IMR-90 (cell line): ENCODE data around the gene METTL27. TPM values are rescaled to one million over a fixed set of nuclear protein-coding genes. Genes with fewer than 3 reads are reported as not detected.

ENCODE experiments used
- ATAC-seq: fragments of 200-7000 bp; cut with Tn5 transposase; 2 replicates; pipeline ENCODE4 v1.9.1; 2020; ENCODE audit warnings: low read depth, mild to moderate bottlenecking, moderate library complexity
- BruUV-seq: library from RNA; stranded (reverse); fragments of 400-500 nt; replicated peaks from 2 replicates; lab custom pipeline; 2021; lab: Mats Ljungman, UMichigan
- CTCF ChIA-PET: fragments of 300-600 bp; formaldehyde crosslinking; extraction: SDS; loops from one replicate; lab custom pipeline; 2021; ENCODE audit warnings: antibody characterized with exemption; lab: Yijun Ruan, JAX
- POLR2A ChIA-PET: fragments of 300-600 bp; sonication (Branson Sonifier 250); formaldehyde crosslinking; loops from one replicate; lab custom pipeline; 2022; ENCODE audit warnings: antibody characterized with exemption; ENCODE audit not compliant: unreplicated experiment; lab: Charles Lee
- DNase-seq: peaks from one replicate; pipeline ENCODE4 v3.0.0; 2013
- H2AFZ ChIP-seq: replicated peaks from 2 replicates; pipeline ENCODE3; 2013; ENCODE audit warnings: low read length, mild to moderate bottlenecking; ENCODE audit not compliant: poor library complexity
- H2AK5ac ChIP-seq: 2 replicates; pipeline ENCODE4 v1.6.1; 2013; ENCODE audit warnings: low read depth, low read length, inconsistent platforms
- H2AK9ac ChIP-seq: replicated peaks from 2 replicates; pipeline ENCODE3; 2013; ENCODE audit warnings: mild to moderate bottlenecking, low read depth, low read length, moderate library complexity; ENCODE audit not compliant: poor library complexity
- H2BK120ac ChIP-seq: 2 replicates; pipeline ENCODE4 v1.6.1; 2013; ENCODE audit warnings: low read depth, low read length, inconsistent platforms
- H2BK15ac ChIP-seq: 3 replicates; pipeline ENCODE4 v1.6.1; 2013; ENCODE audit warnings: low read depth, low read length, inconsistent platforms
- H2BK20ac ChIP-seq: 2 replicates; pipeline ENCODE4 v1.6.1; 2013; ENCODE audit warnings: low read depth, mild to moderate bottlenecking, inconsistent platforms, low read length, moderate library complexity
- H2BK5ac ChIP-seq: 2 replicates; pipeline ENCODE4 v1.6.1; 2013; ENCODE audit warnings: mild to moderate bottlenecking, low read depth, low read length, inconsistent platforms; ENCODE audit not compliant: poor library complexity, severe bottlenecking
- H3K14ac ChIP-seq: replicated peaks from 2 replicates; pipeline ENCODE4 v1.6.1; 2013; ENCODE audit warnings: low read depth, low read length, inconsistent platforms
- H3K18ac ChIP-seq: 2 replicates; pipeline ENCODE4 v1.6.1; 2013; ENCODE audit warnings: low read depth, low read length, control low read depth
- H3K23ac ChIP-seq: 2 replicates; pipeline ENCODE4 v1.6.1; 2013; ENCODE audit warnings: low read depth, low read length, inconsistent platforms
- H3K27ac ChIP-seq: 2 replicates; pipeline ENCODE4 v1.5.1; 2013; ENCODE audit warnings: mild to moderate bottlenecking, control low read depth, low read length; ENCODE audit not compliant: insufficient read depth
- H3K27me3 ChIP-seq: 2 replicates; pipeline ENCODE4 v1.6.1; 2013; ENCODE audit warnings: low read length; ENCODE audit not compliant: control insufficient read depth, insufficient read depth
- H3K36me3 ChIP-seq: 2 replicates; pipeline ENCODE4 v1.6.1; 2013; ENCODE audit warnings: low read length, mixed read lengths; ENCODE audit not compliant: control insufficient read depth, insufficient read depth
- H3K4ac ChIP-seq: 2 replicates; pipeline ENCODE4 v1.6.1; 2013; ENCODE audit warnings: low read depth, low read length, inconsistent platforms
- H3K4me1 ChIP-seq: 2 replicates; pipeline ENCODE4 v1.6.1; 2013; ENCODE audit warnings: low read length, mixed read lengths; ENCODE audit not compliant: control insufficient read depth, insufficient read depth
- H3K4me2 ChIP-seq: 2 replicates; pipeline ENCODE4 v1.6.1; 2013; ENCODE audit warnings: low read depth, mild to moderate bottlenecking, control low read depth, low read length, moderate library complexity
- H3K4me3 ChIP-seq: 2 replicates; pipeline ENCODE4 v1.5.1; 2013; ENCODE audit warnings: low read depth, mild to moderate bottlenecking, control low read depth, low read length, moderate library complexity; ENCODE audit not compliant: insufficient read depth
- H3K56ac ChIP-seq: 2 replicates; pipeline ENCODE4 v1.6.1; 2013; ENCODE audit warnings: low read length, inconsistent platforms; ENCODE audit not compliant: insufficient read depth; ENCODE audit errors: extremely low read depth
- H3K79me1 ChIP-seq, 2 experiments: 2 replicates each; pipeline ENCODE4 v1.6.1; 2013; ENCODE audit warnings: low read length in 2 of 2, inconsistent platforms in 1 of 2, low read depth in 1 of 2
- H3K9ac ChIP-seq: 2 replicates; pipeline ENCODE4 v1.6.1; 2013; ENCODE audit warnings: low read depth, low read length, control low read depth
- H3K9me1 ChIP-seq: 2 replicates; pipeline ENCODE4 v1.6.1; 2013; ENCODE audit warnings: low read length, inconsistent platforms; ENCODE audit not compliant: insufficient read depth
- H3K9me3 ChIP-seq: 2 replicates; pipeline ENCODE4 v1.6.1; 2013; ENCODE audit warnings: low read length; ENCODE audit not compliant: control insufficient read depth, insufficient read depth
- H4K20me1 ChIP-seq: 2 replicates; pipeline ENCODE4 v1.6.1; 2013; ENCODE audit warnings: low read length, inconsistent platforms; ENCODE audit not compliant: insufficient read depth
- H4K5ac ChIP-seq: 2 replicates; pipeline ENCODE4 v1.6.1; 2013; ENCODE audit warnings: mild to moderate bottlenecking, low read depth, low read length, control low read depth
- H4K8ac ChIP-seq, 2 experiments: 2 replicates each; pipeline ENCODE4 v1.6.1; 2013; ENCODE audit warnings: low read depth in 2 of 2, low read length in 2 of 2, control low read depth in 1 of 2, inconsistent platforms in 1 of 2
- H4K91ac ChIP-seq: 2 replicates; pipeline ENCODE4 v1.6.1; 2013; ENCODE audit warnings: low read depth, low read length, inconsistent platforms; ENCODE audit not compliant: insufficient read depth
- BHLHE40 ChIP-seq: fragments of 150-350 bp; IDR thresholded peaks from 2 replicates; pipeline ENCODE4 v1.6.1; 2016; ENCODE audit warnings: mild to moderate bottlenecking, low read depth, low read length
- CEBPB ChIP-seq: IDR thresholded peaks from 2 replicates; pipeline ENCODE4 v1.6.1; 2012; ENCODE audit warnings: low read depth, low read length, improper control_type of control experiment
- CHD1 ChIP-seq: IDR thresholded peaks from 2 replicates; pipeline ENCODE4 v1.6.1; 2012; ENCODE audit warnings: low read depth, low read length, improper control_type of control experiment
- FOS ChIP-seq: fragments of 150-350 bp; IDR thresholded peaks from 2 replicates; pipeline ENCODE4 v1.6.1; 2016; ENCODE audit warnings: low read depth, low read length
- MAFK ChIP-seq: IDR thresholded peaks from 2 replicates; pipeline ENCODE4 v1.6.1; 2012; ENCODE audit warnings: low read depth, low read length, improper control_type of control experiment
- MAZ ChIP-seq: IDR thresholded peaks from 2 replicates; pipeline ENCODE4 v1.6.1; 2012; ENCODE audit warnings: low read depth, mild to moderate bottlenecking, low read length, improper control_type of control experiment, moderate library complexity, borderline replicate concordance
- MXI1 ChIP-seq: IDR thresholded peaks from 2 replicates; pipeline ENCODE4 v1.6.1; 2012; ENCODE audit warnings: low read depth, mild to moderate bottlenecking, low read length, moderate library complexity, borderline replicate concordance
- NFE2L2 ChIP-seq: fragments of 150-350 bp; IDR thresholded peaks from 2 replicates; pipeline ENCODE4 v1.6.1; 2016; ENCODE audit warnings: low read depth, mild to moderate bottlenecking, low read length
- POLR2A ChIP-seq: IDR thresholded peaks from 2 replicates; pipeline ENCODE4 v1.6.1; 2012; ENCODE audit warnings: mild to moderate bottlenecking, low read depth, low read length
- RAD21 ChIP-seq: IDR thresholded peaks from 2 replicates; pipeline ENCODE4 v1.6.1; 2012; ENCODE audit warnings: low read length, improper control_type of control experiment
- RCOR1 ChIP-seq: IDR thresholded peaks from 2 replicates; pipeline ENCODE4 v1.6.1; 2012; ENCODE audit warnings: mild to moderate bottlenecking, low read length, improper control_type of control experiment; ENCODE audit not compliant: insufficient replicate concordance
- RFX5 ChIP-seq: IDR thresholded peaks from 2 replicates; pipeline ENCODE4 v1.8.0; 2012; ENCODE audit warnings: low read depth, mild to moderate bottlenecking, low read length, moderate library complexity
- SMC3 ChIP-seq: fragments of 150-350 bp; IDR thresholded peaks from 2 replicates; pipeline ENCODE4 v1.6.1; 2016; ENCODE audit warnings: low read depth, mild to moderate bottlenecking, antibody characterized with exemption, low read length, moderate library complexity
- USF2 ChIP-seq: fragments of 150-350 bp; IDR thresholded peaks from 2 replicates; pipeline ENCODE4 v1.6.1; 2017; ENCODE audit warnings: mild to moderate bottlenecking, antibody characterized with exemption, low read length, low read depth
- WGBS, 2 experiments: methylation state at CpG; one replicate each; pipeline versions ENCODE4 v1.1.5 to v1.1.7; 2013; ENCODE audit warnings: missing lambda C conversion rate in 2 of 2; ENCODE audit not compliant: insufficient read length in 1 of 2; ENCODE audit errors: extremely low coverage in 2 of 2; 5-methylcytosine and 5-hydroxymethylcytosine counted together
- dilution Hi-C: fragments of 300-500 bp; cut with HindIII; formaldehyde crosslinking; loops from one replicate; pipeline ENCODE4 v1.14.3; 2018; ENCODE audit warnings: low sequenced_read_pairs; ENCODE audit not compliant: unreplicated experiment
- in situ Hi-C: fragments of 300-500 bp; cut with MboI; formaldehyde crosslinking; loops from 3 replicates; pipeline ENCODE4 v1.14.3; 2019; ENCODE audit warnings: low sequenced_read_pairs, inconsistent platforms, mixed read lengths
- intact Hi-C: fragments of 100-400 bp; cut with micrococcal nuclease; formaldehyde crosslinking; loops from 2 replicates; pipeline ENCODE4 v1.10.0; 2022
- polyA plus RNA-seq, 3 experiments: library from polyadenylated mRNA; depleted of rRNA; stranded (reverse); fragments of >200 nt; gene quantifications; 2 replicates each; pipeline ENCODE4 v1.2.3, GENCODE V29; 2012; ENCODE audit warnings: low replicate concordance in 1 of 3
- total RNA-seq: library from RNA; depleted of rRNA; stranded (reverse); fragments of >200 nt; gene quantifications from 2 replicates; pipeline ENCODE4 v1.2.3, GENCODE V29; 2012
- TF ChIP-seq, protein P1 (sequence below): fragments of 150-350 bp; IDR thresholded peaks from 2 replicates; pipeline ENCODE4 v1.6.1; 2016; ENCODE audit warnings: low read depth, mild to moderate bottlenecking, low read length, moderate library complexity, borderline replicate concordance
- TF ChIP-seq, protein P2 (sequence below): conservative IDR thresholded peaks from 2 replicates; pipeline ENCODE4 v1.5.1; 2012; ENCODE audit warnings: mild to moderate bottlenecking, low read depth, low read length, improper control_type of control experiment

The METTL27 gene
- total and polyA plus RNA-seq, 2 of the 4 experiments (the other 2 are of a cell fraction), result 2.3 to 4.3 TPM

DNA sequence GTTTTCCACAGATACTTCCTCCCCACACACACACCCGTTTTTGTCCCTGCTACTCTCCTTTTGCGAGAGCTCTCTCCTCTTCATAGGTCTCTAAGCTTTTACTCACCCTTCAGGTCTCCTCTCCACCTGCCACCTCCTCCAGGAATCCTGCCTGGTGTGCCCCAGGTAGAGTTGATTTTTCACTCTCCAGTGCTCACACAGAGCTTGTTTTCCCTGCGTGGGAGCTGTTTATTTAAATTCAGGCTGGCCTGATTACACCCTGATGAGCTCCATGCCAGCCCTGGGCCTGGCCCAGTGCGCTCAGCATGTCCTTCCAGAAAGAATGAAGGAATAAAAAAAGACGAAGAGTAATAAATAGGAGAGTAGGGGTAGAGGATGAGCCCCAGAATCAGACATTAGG, 19.1 kb downstream of the METTL27 start:
- 72% methylated on average over 4 of the region's 5 CpGs; no CpG with 5 or more reads in 1 of the 2 experiments for WGBS, 2 experiments
- CTCF ChIA-PET, result interaction anchor here (1.1 to 2.8 kb wide), 2 partner anchors 11 to 383 kb away, joined by 4 to 10 read pairs; no protein-coding TSS in a partner anchor
- H3K4me1 ChIP-seq, result peaks cover 13% of the 10 kb centered on the region

More for the DNA sequence above, 19.1 kb downstream of the METTL27 start:
- H4K5ac ChIP-seq, result peak overlapping the region; percentile 7; the same call in 1 of the 2 replicates
- peak overlapping the region; percentile 50; the same call in 1 of the 2 replicates for H3K23ac ChIP-seq
- H3K18ac ChIP-seq, result peak overlapping the region; percentile 20; the same call in 1 of the 2 replicates
- no peaks in the 10 kb centered on the region for H3K9me3 ChIP-seq
- no peaks in the 10 kb centered on the region for H4K20me1 ChIP-seq
- H2AK9ac ChIP-seq, result peak overlapping the region; percentile 90
- peak overlapping the region; percentile 71 for H3K14ac ChIP-seq
- TF ChIP-seq USF2, result no peak
- no peak for TF ChIP-seq CHD1
- TF ChIP-seq MXI1, result no peak
- TF ChIP-seq MAFK, result no peak
- no peak for TF ChIP-seq RCOR1
- TF ChIP-seq BHLHE40, result no peak
- TF ChIP-seq CEBPB, result no peak
- no peak for TF ChIP-seq NFE2L2
- no peak for TF ChIP-seq RAD21
- no peak for TF ChIP-seq FOS
- TF ChIP-seq POLR2A, result no peak
- TF ChIP-seq, protein P1, sequence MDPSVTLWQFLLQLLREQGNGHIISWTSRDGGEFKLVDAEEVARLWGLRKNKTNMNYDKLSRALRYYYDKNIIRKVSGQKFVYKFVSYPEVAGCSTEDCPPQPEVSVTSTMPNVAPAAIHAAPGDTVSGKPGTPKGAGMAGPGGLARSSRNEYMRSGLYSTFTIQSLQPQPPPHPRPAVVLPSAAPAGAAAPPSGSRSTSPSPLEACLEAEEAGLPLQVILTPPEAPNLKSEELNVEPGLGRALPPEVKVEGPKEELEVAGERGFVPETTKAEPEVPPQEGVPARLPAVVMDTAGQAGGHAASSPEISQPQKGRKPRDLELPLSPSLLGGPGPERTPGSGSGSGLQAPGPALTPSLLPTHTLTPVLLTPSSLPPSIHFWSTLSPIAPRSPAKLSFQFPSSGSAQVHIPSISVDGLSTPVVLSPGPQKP, result no peak
- TF ChIP-seq, protein P2, sequence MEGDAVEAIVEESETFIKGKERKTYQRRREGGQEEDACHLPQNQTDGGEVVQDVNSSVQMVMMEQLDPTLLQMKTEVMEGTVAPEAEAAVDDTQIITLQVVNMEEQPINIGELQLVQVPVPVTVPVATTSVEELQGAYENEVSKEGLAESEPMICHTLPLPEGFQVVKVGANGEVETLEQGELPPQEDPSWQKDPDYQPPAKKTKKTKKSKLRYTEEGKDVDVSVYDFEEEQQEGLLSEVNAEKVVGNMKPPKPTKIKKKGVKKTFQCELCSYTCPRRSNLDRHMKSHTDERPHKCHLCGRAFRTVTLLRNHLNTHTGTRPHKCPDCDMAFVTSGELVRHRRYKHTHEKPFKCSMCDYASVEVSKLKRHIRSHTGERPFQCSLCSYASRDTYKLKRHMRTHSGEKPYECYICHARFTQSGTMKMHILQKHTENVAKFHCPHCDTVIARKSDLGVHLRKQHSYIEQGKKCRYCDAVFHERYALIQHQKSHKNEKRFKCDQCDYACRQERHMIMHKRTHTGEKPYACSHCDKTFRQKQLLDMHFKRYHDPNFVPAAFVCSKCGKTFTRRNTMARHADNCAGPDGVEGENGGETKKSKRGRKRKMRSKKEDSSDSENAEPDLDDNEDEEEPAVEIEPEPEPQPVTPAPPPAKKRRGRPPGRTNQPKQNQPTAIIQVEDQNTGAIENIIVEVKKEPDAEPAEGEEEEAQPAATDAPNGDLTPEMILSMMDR, result no peak
- TF ChIP-seq MAZ, result no peak
- TF ChIP-seq SMC3, result no peak
- no peak for TF ChIP-seq RFX5
- peak overlapping the region; percentile 72; the same call in 2 of the 3 replicates for H2BK15ac ChIP-seq
- peak overlapping the region; percentile 30; the same call in 1 of the 2 replicates for H3K56ac ChIP-seq
- peak overlapping the region; percentile 93 for H2BK120ac ChIP-seq
- H3K27me3 ChIP-seq, result no peaks in the 10 kb centered on the region
- peak overlapping the region; percentile 83 for H2AK5ac ChIP-seq
- no TSS peak for BruUV-seq
- peak overlapping the region; percentile 47 to 82 for H4K8ac ChIP-seq
- no peak overlapping the region for H3K4me3 ChIP-seq
- dilution Hi-C loops, result no loop called here
- H3K4ac ChIP-seq, result peak overlapping the region; percentile 92
- intact Hi-C loops, result no loop called here
- peak overlapping the region; percentile 85 for H4K91ac ChIP-seq
- peak overlapping the region; percentile 93 for H2BK20ac ChIP-seq
- H3K79me1 ChIP-seq, result no peaks in the 10 kb centered on the region
- ATAC-seq, result no peak
- peak overlapping the region; percentile 35; the same call in 1 of the 2 replicates for H3K27ac ChIP-seq
- POLR2A ChIA-PET, result no interaction called here
- no peak overlapping the region for H3K4me2 ChIP-seq
- no peak overlapping the region for H3K9ac ChIP-seq
- no peak for DNase-seq
- no peaks in the 10 kb centered on the region for H3K36me3 ChIP-seq
- H2BK5ac ChIP-seq, result peak overlapping the region; percentile 75
- in situ Hi-C loops, result no loop called here
- peak overlapping the region; percentile 92 for H2AFZ ChIP-seq
- H3K9me1 ChIP-seq, result peaks cover 22% of the 10 kb centered on the region
